Ovary (tissue), 3 donors: ENCODE data around the gene CA11.

Experiments used
- EP300 ChIP-seq: sonication (generic); formaldehyde crosslinking; IDR thresholded peaks from one replicate; pipeline ENCODE4 v1.6.1; 2017; ENCODE audit warnings: antibody characterized with exemption
- POLR2A ChIP-seq: fragments of 450-650 bp; IDR thresholded peaks from one replicate; pipeline ENCODE4 v1.6.1; 2017; ENCODE audit warnings: antibody characterized with exemption, mild to moderate bottlenecking, moderate library complexity
- TF ChIP-seq, protein P1 (sequence below), 3 donors: fragments of 450-650 bp in 2 of 3; fragments of 200-600 bp in 1 of 3; IDR thresholded peaks; one replicate each; pipeline versions ENCODE4 v1.5.1 to v1.8.0; 2016 to 2022; ENCODE audit warnings: antibody characterized with exemption in 3 of 3, mild to moderate bottlenecking in 1 of 3
- donor health status: DM: no; HTN: no; CAD: no.

- TF ChIP-seq POLR2A, result no peak
- TF ChIP-seq, protein P1, sequence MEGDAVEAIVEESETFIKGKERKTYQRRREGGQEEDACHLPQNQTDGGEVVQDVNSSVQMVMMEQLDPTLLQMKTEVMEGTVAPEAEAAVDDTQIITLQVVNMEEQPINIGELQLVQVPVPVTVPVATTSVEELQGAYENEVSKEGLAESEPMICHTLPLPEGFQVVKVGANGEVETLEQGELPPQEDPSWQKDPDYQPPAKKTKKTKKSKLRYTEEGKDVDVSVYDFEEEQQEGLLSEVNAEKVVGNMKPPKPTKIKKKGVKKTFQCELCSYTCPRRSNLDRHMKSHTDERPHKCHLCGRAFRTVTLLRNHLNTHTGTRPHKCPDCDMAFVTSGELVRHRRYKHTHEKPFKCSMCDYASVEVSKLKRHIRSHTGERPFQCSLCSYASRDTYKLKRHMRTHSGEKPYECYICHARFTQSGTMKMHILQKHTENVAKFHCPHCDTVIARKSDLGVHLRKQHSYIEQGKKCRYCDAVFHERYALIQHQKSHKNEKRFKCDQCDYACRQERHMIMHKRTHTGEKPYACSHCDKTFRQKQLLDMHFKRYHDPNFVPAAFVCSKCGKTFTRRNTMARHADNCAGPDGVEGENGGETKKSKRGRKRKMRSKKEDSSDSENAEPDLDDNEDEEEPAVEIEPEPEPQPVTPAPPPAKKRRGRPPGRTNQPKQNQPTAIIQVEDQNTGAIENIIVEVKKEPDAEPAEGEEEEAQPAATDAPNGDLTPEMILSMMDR (IDR thresholded peaks at IDR 0.05), result no peak
- TF ChIP-seq EP300, result no peak
Measured at GRCh38 chr19:48660852-48661710, 15.1 kb upstream of the CA11 start.
